BJ (cell line): Measurements from ENCODE around the gene KCNAB1. TPM values are rescaled to one million over a fixed set of nuclear protein-coding genes. Genes with fewer than 3 reads are reported as not detected.

Source experiments
- CTCF ChIA-PET: fragments of 350-600 bp; formaldehyde crosslinking; extraction: SDS; loops from one replicate; lab custom pipeline; 2021; ENCODE audit warnings: antibody characterized with exemption, inconsistent platforms; lab: Yijun Ruan, JAX
- POLR2A ChIA-PET: fragments of 300-600 bp; sonication (Branson Sonifier 250); formaldehyde crosslinking; extraction: SDS; loops from one replicate; lab custom pipeline; 2021; ENCODE audit warnings: antibody characterized with exemption; lab: Charles Lee
- DNase-seq: peaks from one replicate; pipeline ENCODE4 v3.0.0-alpha.2; 2011; ENCODE audit warnings: low read depth
- H3K27me3 ChIP-seq: 2 replicates; pipeline ENCODE4 v1.6.0; 2011; ENCODE audit warnings: low read length; ENCODE audit not compliant: control insufficient read depth, insufficient read depth
- H3K36me3 ChIP-seq: 2 replicates; pipeline ENCODE4 v1.5.1; 2011; ENCODE audit warnings: low read length; ENCODE audit not compliant: control insufficient read depth, insufficient read depth
- H3K4me3 ChIP-seq: 2 replicates; pipeline ENCODE4 v1.5.1; 2011; ENCODE audit warnings: low read depth, mild to moderate bottlenecking, control low read depth, low read length
- polyA plus RNA-seq: library from polyadenylated mRNA; depleted of rRNA; stranded (reverse); fragments of >200 nt; gene quantifications from 2 replicates; pipeline ENCODE4 v1.2.3, GENCODE V29; 2011
- TF ChIP-seq, protein P1 (sequence below): IDR thresholded peaks from 2 replicates; pipeline ENCODE4 v1.5.1; 2011; ENCODE audit warnings: low read depth, mild to moderate bottlenecking, control low read depth, inconsistent platforms, low read length, moderate library complexity; ENCODE audit not compliant: insufficient read depth

Gene KCNAB1
- polyA plus RNA-seq, 1 experiment, result not detected

DNA sequence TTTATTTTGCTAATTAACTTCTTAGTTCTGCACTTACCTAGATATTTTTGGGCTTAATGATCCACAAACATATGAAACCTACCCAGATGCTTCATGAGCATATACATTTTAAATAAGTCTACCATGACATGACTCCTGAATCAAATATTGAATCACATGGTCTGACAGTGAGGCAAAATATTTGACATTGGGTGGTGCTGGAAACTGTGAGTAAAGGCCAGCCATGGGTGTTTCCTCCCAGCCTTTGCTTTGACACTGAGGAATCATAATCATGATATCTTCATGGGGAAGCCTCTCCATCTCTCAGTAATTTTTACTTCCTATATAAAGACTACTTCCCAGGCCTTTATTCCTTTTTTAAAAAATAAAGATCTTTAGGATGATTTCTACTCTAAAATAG lies 457.4 kb downstream of the KCNAB1 start:
- ChIA-PET POLR2A (no interaction called here), CTCF (interaction anchor here (0.6 to 1.3 kb wide), 2 partner anchors 22 to 39 kb away, joined by 3 read pairs; no protein-coding TSS in a partner anchor)
- Histone ChIP-seq H3K27me3 (no peaks in the 10 kb centered on the region), H3K36me3 (no peaks in the 10 kb centered on the region), H3K4me3 (no peak overlapping the region)
- TF ChIP-seq, protein P1, sequence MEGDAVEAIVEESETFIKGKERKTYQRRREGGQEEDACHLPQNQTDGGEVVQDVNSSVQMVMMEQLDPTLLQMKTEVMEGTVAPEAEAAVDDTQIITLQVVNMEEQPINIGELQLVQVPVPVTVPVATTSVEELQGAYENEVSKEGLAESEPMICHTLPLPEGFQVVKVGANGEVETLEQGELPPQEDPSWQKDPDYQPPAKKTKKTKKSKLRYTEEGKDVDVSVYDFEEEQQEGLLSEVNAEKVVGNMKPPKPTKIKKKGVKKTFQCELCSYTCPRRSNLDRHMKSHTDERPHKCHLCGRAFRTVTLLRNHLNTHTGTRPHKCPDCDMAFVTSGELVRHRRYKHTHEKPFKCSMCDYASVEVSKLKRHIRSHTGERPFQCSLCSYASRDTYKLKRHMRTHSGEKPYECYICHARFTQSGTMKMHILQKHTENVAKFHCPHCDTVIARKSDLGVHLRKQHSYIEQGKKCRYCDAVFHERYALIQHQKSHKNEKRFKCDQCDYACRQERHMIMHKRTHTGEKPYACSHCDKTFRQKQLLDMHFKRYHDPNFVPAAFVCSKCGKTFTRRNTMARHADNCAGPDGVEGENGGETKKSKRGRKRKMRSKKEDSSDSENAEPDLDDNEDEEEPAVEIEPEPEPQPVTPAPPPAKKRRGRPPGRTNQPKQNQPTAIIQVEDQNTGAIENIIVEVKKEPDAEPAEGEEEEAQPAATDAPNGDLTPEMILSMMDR, result no peak
- no peak for DNase-seq

DNA sequence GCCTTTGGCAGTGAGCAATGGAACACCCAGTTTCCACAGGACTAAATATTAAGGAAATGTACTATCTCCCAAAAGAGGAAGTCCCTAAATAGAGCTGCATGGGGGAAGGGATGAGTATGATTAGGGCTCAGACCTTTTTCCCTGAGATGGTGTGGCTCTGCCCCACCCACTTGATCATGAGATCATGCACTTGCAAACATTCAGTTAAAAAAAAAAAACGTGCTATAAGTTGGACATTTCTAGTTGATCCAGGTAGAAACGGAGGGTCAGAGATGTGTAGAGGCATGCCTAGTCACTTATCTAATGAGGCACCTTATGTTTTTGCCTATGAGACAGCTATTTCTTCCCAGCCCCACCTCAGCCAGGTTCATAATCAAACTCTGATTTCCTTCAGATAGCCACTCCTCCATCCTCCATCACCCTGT lies 459.1 kb downstream of the KCNAB1 start:
- CTCF ChIA-PET, result no interaction called here
- no peak for DNase-seq
- TF ChIP-seq, protein P1, result no peak
- no peak overlapping the region for H3K4me3 ChIP-seq
- POLR2A ChIA-PET, result no interaction called here
- H3K27me3 ChIP-seq, result no peaks in the 10 kb centered on the region
- no peaks in the 10 kb centered on the region for H3K36me3 ChIP-seq

DNA sequence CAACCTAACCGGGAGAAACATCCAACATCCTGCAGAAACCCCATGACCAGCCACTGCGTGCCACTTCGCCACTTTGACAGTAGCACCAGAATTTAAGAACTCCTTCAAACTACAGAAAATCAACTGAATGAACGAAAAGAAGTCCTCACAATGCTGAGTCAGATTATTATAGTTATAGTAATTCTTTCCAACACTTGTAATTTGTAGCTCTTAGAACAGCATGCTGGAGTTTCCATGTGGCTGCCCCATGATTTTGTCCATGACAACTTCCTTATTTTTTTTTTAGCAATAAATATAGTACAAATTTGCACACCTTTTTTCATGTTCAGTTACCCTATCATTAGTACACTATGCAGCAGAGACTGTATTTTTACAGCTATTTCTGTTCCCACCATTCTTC lies 460.7 kb downstream of the KCNAB1 start:
- TF ChIP-seq, protein P1, result no peak
- ChIA-PET CTCF (no interaction called here), POLR2A (no interaction called here)

DNA sequence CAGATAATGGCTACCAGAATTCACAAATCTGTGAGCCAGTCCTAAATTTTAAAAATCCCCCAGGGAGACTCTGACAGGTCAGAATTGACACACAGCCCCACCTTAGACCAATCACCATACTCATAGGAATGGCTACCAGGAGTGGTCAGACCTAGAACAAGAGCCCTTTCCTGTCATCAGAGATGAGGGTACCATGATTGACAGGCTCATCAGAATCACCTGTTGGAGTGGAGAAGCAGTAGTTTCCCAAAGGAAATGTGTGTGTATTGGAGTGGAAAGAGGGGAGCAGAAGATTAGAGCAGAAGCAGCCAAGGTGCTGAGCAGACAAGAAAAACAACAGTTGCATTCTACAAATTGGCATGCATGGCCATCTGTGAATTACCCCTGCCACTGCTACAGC lies 461.6 kb downstream of the KCNAB1 start:
- H3K4me3 ChIP-seq, result no peak overlapping the region
- POLR2A ChIA-PET, result no interaction called here
- no peak for DNase-seq
- H3K27me3 ChIP-seq, result no peaks in the 10 kb centered on the region
- no peaks in the 10 kb centered on the region for H3K36me3 ChIP-seq
- CTCF ChIA-PET, result no interaction called here
- TF ChIP-seq, protein P1, result no peak

More for the DNA sequence above, 460.7 kb downstream of the KCNAB1 start:
- no peaks in the 10 kb centered on the region for H3K27me3 ChIP-seq
- no peak overlapping the region for H3K4me3 ChIP-seq
- DNase-seq, result no peak
- H3K36me3 ChIP-seq, result no peaks in the 10 kb centered on the region

DNA sequence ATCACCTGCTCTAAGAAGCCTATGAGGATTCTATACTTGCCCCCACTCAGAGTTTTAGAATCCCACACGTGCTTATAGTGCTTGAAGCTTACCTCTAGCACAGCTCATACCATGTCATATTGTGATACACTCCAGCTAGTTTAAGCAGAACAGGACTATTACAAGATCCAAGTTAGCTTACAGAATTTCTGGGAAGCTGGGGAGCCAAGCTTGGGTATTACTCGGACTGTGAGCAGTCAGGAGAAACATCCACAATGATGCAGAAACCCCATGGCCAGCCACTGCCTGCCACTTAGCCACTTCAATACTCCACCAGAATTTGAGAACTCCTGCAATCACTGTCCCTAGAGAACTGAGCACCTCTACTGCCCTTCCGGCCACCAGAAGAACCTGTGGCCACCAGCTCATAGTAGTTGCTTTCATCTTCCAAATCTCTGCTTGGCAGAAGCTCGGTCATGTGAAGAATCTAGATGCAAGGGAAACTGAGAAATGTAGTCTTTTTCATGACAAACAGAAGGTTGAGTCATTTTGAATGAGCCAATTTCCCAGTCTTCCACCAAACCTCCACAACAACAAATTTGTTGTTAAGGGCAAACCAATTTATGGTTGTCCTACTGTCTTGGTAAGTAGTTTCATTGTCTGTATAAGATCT lies 462.3 kb downstream of the KCNAB1 start:
- H3K36me3 ChIP-seq, result no peaks in the 10 kb centered on the region
- ChIA-PET CTCF (interaction anchor here (1.3 kb wide), 1 partner anchor 500 kb away, joined by 3 read pairs; no protein-coding TSS in a partner anchor), POLR2A (no interaction called here)
- no peak overlapping the region for H3K4me3 ChIP-seq
- no peak for DNase-seq
- H3K27me3 ChIP-seq, result no peaks in the 10 kb centered on the region
- TF ChIP-seq, protein P1, result no peak
